ENCODE measurements around the gene MCF2L. TPM values are rescaled to one million over a fixed set of nuclear protein-coding genes. Genes with fewer than 3 reads are reported as not detected.

The MCF2L gene
- total RNA-seq, 1 experiment from 2014 or later: 9.5 TPM

GRCh38 chr13:112972258-112972657 is 3.2 kb downstream of the MCF2L start:
- no peaks in the 10 kb centered on the region for H3K9me3 ChIP-seq (ENCODE audit: low read depth, low read length, poor library complexity, severe bottlenecking)
- TF ChIP-seq EZH2 (IDR thresholded peaks at IDR 0.05; ENCODE audit: borderline replicate concordance, low read depth, low read length, poor library complexity, severe bottlenecking) (no peak), CTCF (conservative IDR thresholded peaks at IDR 0.05; ENCODE audit: low read depth, low read length) (no peak)
- no peak overlapping the region for H3K4me3 ChIP-seq (ENCODE audit: low read depth, low read length, poor library complexity, severe bottlenecking)
- peaks cover 5% of the 10 kb centered on the region for H3K4me1 ChIP-seq (ENCODE audit: insufficient read depth, low read length, poor library complexity, severe bottlenecking)
- peaks cover 68% of the 10 kb centered on the region for H3K27me3 ChIP-seq (replicated peaks; ENCODE audit: insufficient read depth, low read depth, low read length, poor library complexity)
- POLR2A ChIA-PET (ENCODE audit: low non-redundant PET): no interaction called here
- intact Hi-C loops (cut with micrococcal nuclease; ENCODE audit: unreplicated experiment): no loop called here
- H3K27ac ChIP-seq (ENCODE audit: low read depth, low read length, poor library complexity, severe bottlenecking): no peak overlapping the region
- DNase-seq (ENCODE audit: low spot score): no peak
- no TSS peak for BruUV-seq (replicated peaks)
- no peaks in the 10 kb centered on the region for H3K36me3 ChIP-seq (ENCODE audit: insufficient read depth, low read length, poor library complexity, severe bottlenecking)
- CTCF ChIA-PET: no interaction called here

- ChIA-PET POLR2A (ENCODE audit: low non-redundant PET) (no interaction called here), CTCF (no interaction called here)
- no peaks in the 10 kb centered on the region for H3K9me3 ChIP-seq (ENCODE audit: low read depth, low read length, poor library complexity, severe bottlenecking)
- no peak for TF ChIP-seq CTCF (conservative IDR thresholded peaks at IDR 0.05; ENCODE audit: low read depth, low read length)
- no peak for TF ChIP-seq EZH2 (IDR thresholded peaks at IDR 0.05; ENCODE audit: borderline replicate concordance, low read depth, low read length, poor library complexity, severe bottlenecking)
- H3K27ac ChIP-seq (ENCODE audit: low read depth, low read length, poor library complexity, severe bottlenecking): no peak overlapping the region
- no TSS peak for BruUV-seq (replicated peaks)
- peaks cover 5% of the 10 kb centered on the region for H3K4me1 ChIP-seq (ENCODE audit: insufficient read depth, low read length, poor library complexity, severe bottlenecking)
- intact Hi-C loops (cut with micrococcal nuclease; ENCODE audit: unreplicated experiment): no loop called here
- no peaks in the 10 kb centered on the region for H3K36me3 ChIP-seq (ENCODE audit: insufficient read depth, low read length, poor library complexity, severe bottlenecking)
- no peak overlapping the region for H3K4me3 ChIP-seq (ENCODE audit: low read depth, low read length, poor library complexity, severe bottlenecking)
- H3K27me3 ChIP-seq (replicated peaks; ENCODE audit: insufficient read depth, low read depth, low read length, poor library complexity): peaks cover 63% of the 10 kb centered on the region
- no peak for DNase-seq (ENCODE audit: low spot score)
These were observed 4.0 kb downstream of the MCF2L start for GRCh38 chr13:112972867-112973576.

GRCh38 chr13:112973577-112973951 is 4.5 kb downstream of the MCF2L start:
- no peak overlapping the region for H3K4me3 ChIP-seq (ENCODE audit: low read depth, low read length, poor library complexity, severe bottlenecking)
- CTCF ChIA-PET: no interaction called here
- H3K27me3 ChIP-seq (replicated peaks; ENCODE audit: insufficient read depth, low read depth, low read length, poor library complexity): peaks cover 58% of the 10 kb centered on the region
- intact Hi-C loops (cut with micrococcal nuclease; ENCODE audit: unreplicated experiment): no loop called here
- no peak for DNase-seq (ENCODE audit: low spot score)
- no peak overlapping the region for H3K27ac ChIP-seq (ENCODE audit: low read depth, low read length, poor library complexity, severe bottlenecking)
- H3K36me3 ChIP-seq (ENCODE audit: insufficient read depth, low read length, poor library complexity, severe bottlenecking): no peaks in the 10 kb centered on the region
- TF ChIP-seq EZH2 (IDR thresholded peaks at IDR 0.05; ENCODE audit: borderline replicate concordance, low read depth, low read length, poor library complexity, severe bottlenecking): no peak
- no peak for TF ChIP-seq CTCF (conservative IDR thresholded peaks at IDR 0.05; ENCODE audit: low read depth, low read length)
- peaks cover 3% of the 10 kb centered on the region for H3K4me1 ChIP-seq (ENCODE audit: insufficient read depth, low read length, poor library complexity, severe bottlenecking)
- POLR2A ChIA-PET (ENCODE audit: low non-redundant PET): no interaction called here
- BruUV-seq (replicated peaks): no TSS peak
- no peaks in the 10 kb centered on the region for H3K9me3 ChIP-seq (ENCODE audit: low read depth, low read length, poor library complexity, severe bottlenecking)
